H9 (cell line): ENCODE measurements around the gene TMCC2. TPM values are rescaled to one million over a fixed set of nuclear protein-coding genes. Genes with fewer than 3 reads are reported as not detected.

Source experiments
- DNase-seq: peaks from one replicate; pipeline ENCODE4 v3.0.0-alpha.2; 2017
- H2AFZ ChIP-seq: one replicate; pipeline ENCODE4 v1.6.1; 2013; ENCODE audit warnings: mild to moderate bottlenecking, low read length, control low read depth, moderate library complexity
- H2AK5ac ChIP-seq: 2 replicates; pipeline ENCODE4 v1.6.1; 2013; ENCODE audit warnings: low read length, control low read depth, mixed read lengths; ENCODE audit not compliant: insufficient read length
- H2BK120ac ChIP-seq: one replicate; pipeline ENCODE4 v1.6.1; 2013; ENCODE audit warnings: low read depth, mild to moderate bottlenecking, low read length, control low read depth, inconsistent platforms; ENCODE audit not compliant: poor library complexity, severe bottlenecking
- H2BK12ac ChIP-seq: 2 replicates; pipeline ENCODE4 v1.6.1; 2013; ENCODE audit warnings: low read length, control low read depth, mixed read lengths, low read depth; ENCODE audit not compliant: insufficient read length
- H2BK15ac ChIP-seq: 2 replicates; pipeline ENCODE4 v1.6.1; 2013; ENCODE audit warnings: low read depth, low read length, control low read depth
- H2BK20ac ChIP-seq: one replicate; pipeline ENCODE4 v1.6.1; 2013; ENCODE audit warnings: low read depth, mild to moderate bottlenecking, low read length, control low read depth, inconsistent platforms; ENCODE audit not compliant: poor library complexity, severe bottlenecking
- H2BK5ac ChIP-seq: 2 replicates; pipeline ENCODE4 v1.6.1; 2013; ENCODE audit warnings: low read length, control low read depth, mixed read lengths; ENCODE audit not compliant: insufficient read length
- H3K14ac ChIP-seq: 2 replicates; pipeline ENCODE4 v1.6.1; 2013; ENCODE audit warnings: low read length, control low read depth; ENCODE audit not compliant: insufficient read depth
- H3K18ac ChIP-seq: 2 replicates; pipeline ENCODE4 v1.6.1; 2013; ENCODE audit warnings: low read depth, mild to moderate bottlenecking, mixed read lengths, low read length, control low read depth; ENCODE audit not compliant: insufficient read length
- H3K23ac ChIP-seq: 2 replicates; pipeline ENCODE4 v1.6.1; 2013; ENCODE audit warnings: low read length, control low read depth, mixed read lengths, low read depth; ENCODE audit not compliant: insufficient read length
- H3K23me2 ChIP-seq: 2 replicates; pipeline ENCODE4 v1.6.1; 2013; ENCODE audit warnings: low read depth, mild to moderate bottlenecking, mixed read lengths, low read length, control low read depth; ENCODE audit not compliant: insufficient read length, poor library complexity, severe bottlenecking
- H3K27ac ChIP-seq: 2 replicates; pipeline ENCODE4 v1.5.1; 2013; ENCODE audit warnings: low read length, control low read depth, mixed read lengths, low read depth; ENCODE audit not compliant: insufficient read length
- H3K27me3 ChIP-seq: 2 replicates; pipeline ENCODE4 v1.6.1; 2013; ENCODE audit warnings: low read length, control low read depth, inconsistent platforms; ENCODE audit not compliant: insufficient read depth
- H3K4ac ChIP-seq: 2 replicates; pipeline ENCODE4 v1.6.1; 2013; ENCODE audit warnings: low read depth, mild to moderate bottlenecking, control low read depth, inconsistent platforms, low read length, moderate library complexity
- H3K4me1 ChIP-seq: 2 replicates; pipeline ENCODE4 v1.6.1; 2013; ENCODE audit warnings: low read length, control low read depth, inconsistent platforms; ENCODE audit not compliant: insufficient read depth
- H3K4me2 ChIP-seq: 2 replicates; pipeline ENCODE4 v1.6.1; 2013; ENCODE audit warnings: low read length, control low read depth, mixed read lengths; ENCODE audit not compliant: insufficient read length, insufficient read depth
- H3K56ac ChIP-seq: 2 replicates; pipeline ENCODE4 v1.6.1; 2013; ENCODE audit warnings: low read depth, mild to moderate bottlenecking, mixed read lengths, low read length, control low read depth; ENCODE audit not compliant: insufficient read length
- H3K79me1 ChIP-seq: 2 replicates; pipeline ENCODE4 v1.6.1; 2013; ENCODE audit warnings: low read depth, mild to moderate bottlenecking, moderate library complexity, low read length, control low read depth, inconsistent platforms; ENCODE audit not compliant: insufficient read depth, poor library complexity, severe bottlenecking
- H3K79me2 ChIP-seq: 2 replicates; pipeline ENCODE4 v1.6.1; 2013; ENCODE audit warnings: low read length, control low read depth, inconsistent platforms; ENCODE audit not compliant: insufficient read depth
- H3K9ac ChIP-seq: 2 replicates; pipeline ENCODE4 v1.6.1; 2013; ENCODE audit warnings: low read length, control low read depth, mixed read lengths; ENCODE audit not compliant: insufficient read length; ENCODE audit errors: extremely low read depth
- H3K9me3 ChIP-seq: one replicate; pipeline ENCODE4 v1.6.1; 2013; ENCODE audit warnings: low read depth, low read length, inconsistent platforms; ENCODE audit not compliant: control insufficient read depth
- H3T11ph ChIP-seq: one replicate; pipeline ENCODE4 v1.6.1; 2013; ENCODE audit warnings: mild to moderate bottlenecking, low read length, control low read depth, inconsistent platforms
- H4K20me1 ChIP-seq: one replicate; pipeline ENCODE4 v1.6.1; 2013; ENCODE audit not compliant: control insufficient read depth, insufficient read length, insufficient read depth
- H4K5ac ChIP-seq: 2 replicates; pipeline ENCODE4 v1.6.1; 2013; ENCODE audit warnings: low read depth, mild to moderate bottlenecking, mixed read lengths, low read length, control low read depth; ENCODE audit not compliant: insufficient read length
- H4K8ac ChIP-seq: replicated peaks from 2 replicates; pipeline ENCODE4 v1.6.1; 2013; ENCODE audit warnings: low read length, control low read depth, mixed read lengths, low read depth; ENCODE audit not compliant: insufficient read length
- H4K91ac ChIP-seq: 2 replicates; pipeline ENCODE4 v1.6.1; 2013; ENCODE audit warnings: low read depth, mild to moderate bottlenecking, moderate library complexity, mixed read lengths, low read length, control low read depth; ENCODE audit not compliant: insufficient read length
- H3K27ac Mint-ChIP-seq, 3 experiments: 2 replicates in 2 of 3; 3 replicates in 1 of 3; pipeline ENCODE4 v1.8.0; 2020 to 2021; ENCODE audit warnings: mixed read lengths in 3 of 3, mild to moderate bottlenecking in 1 of 3, moderate library complexity in 1 of 3
- H3K27me3 Mint-ChIP-seq: 2 replicates; pipeline ENCODE4 v1.8.0; 2021; ENCODE audit warnings: low read depth, mild to moderate bottlenecking, moderate library complexity, mixed read lengths
- H3K36me3 Mint-ChIP-seq, 3 experiments: 2 replicates in 2 of 3; 3 replicates in 1 of 3; pipeline ENCODE4 v1.8.0; 2020 to 2021; ENCODE audit warnings: low read depth in 3 of 3, mixed read lengths in 3 of 3; ENCODE audit not compliant: insufficient read depth in 1 of 3
- H3K4me1 Mint-ChIP-seq, 2 experiments: 2 replicates each; pipeline ENCODE4 v1.8.0; 2020; ENCODE audit warnings: mixed read lengths in 2 of 2
- H3K4me3 Mint-ChIP-seq, 2 experiments: 2 replicates in 1 of 2; 3 replicates in 1 of 2; pipeline ENCODE4 v1.8.0; 2020 to 2021; ENCODE audit warnings: mild to moderate bottlenecking in 2 of 2, mixed read lengths in 2 of 2, moderate library complexity in 1 of 2
- H3K9me3 Mint-ChIP-seq, 2 experiments: 2 replicates in 1 of 2; 3 replicates in 1 of 2; pipeline ENCODE4 v1.8.0; 2020; ENCODE audit warnings: mild to moderate bottlenecking in 2 of 2, mixed read lengths in 2 of 2, moderate library complexity in 1 of 2
- CTCF ChIP-seq: fragments of 200-600 bp; sonication (generic); conservative IDR thresholded peaks from 3 replicates; pipeline ENCODE4 v1.8.0; 2021; ENCODE audit warnings: antibody characterized with exemption, mild to moderate bottlenecking
- WGBS: extraction: QIAGEN DNeasy Blood & Tissue Kit; methylation state at CpG from one replicate; pipeline ENCODE4 v1.1.7; 2013; ENCODE audit warnings: missing lambda C conversion rate, low lambda C conversion rate, mixed read lengths; ENCODE audit not compliant: insufficient read length; ENCODE audit errors: extremely low coverage; 5-methylcytosine and 5-hydroxymethylcytosine counted together
- total RNA-seq: library from RNA; stranded (reverse); gene quantifications from 2 replicates; pipeline ENCODE4 v1.2.1, GENCODE V29; 2021

Gene TMCC2
- total RNA-seq, 1 experiment from 2014 or later: 11.7 TPM

GRCh38 chr1:205216588-205216987, 11.2 kb upstream of the TMCC2 start:
- Histone ChIP-seq H4K8ac (no peak overlapping the region), H3K27me3 (no peaks in the 10 kb centered on the region), H3T11ph (no peak overlapping the region), H2BK20ac (no peak overlapping the region), H2AK5ac (no peak overlapping the region), H2BK15ac (no peak overlapping the region), H3K56ac (no peak overlapping the region), H3K4me1 (no peaks in the 10 kb centered on the region), H2BK120ac (no peak overlapping the region), H3K4ac (no peak overlapping the region), H2BK5ac (no peak overlapping the region), H3K18ac (no peak overlapping the region), H3K4me2 (no peak overlapping the region), H3K79me2 (no peaks in the 10 kb centered on the region), H3K27ac (no peak overlapping the region), H3K14ac (no peak overlapping the region), H2BK12ac (no peak overlapping the region), H3K9ac (no peak overlapping the region), H4K91ac (no peak overlapping the region), H4K5ac (no peak overlapping the region), H3K23ac (no peak overlapping the region), H3K79me1 (no peaks in the 10 kb centered on the region), H2AFZ (no peak overlapping the region), H3K9me3 (no peaks in the 10 kb centered on the region), H3K23me2 (no peaks in the 10 kb centered on the region), H4K20me1 (no peaks in the 10 kb centered on the region)
- Mint-ChIP-seq H3K4me3 (no peak overlapping the region), H3K27me3 (no peaks in the 10 kb centered on the region; the same call in 1 of the 2 replicates), H3K9me3 (no peaks in the 10 kb centered on the region; a peak in 1 of 5 replicates), H3K36me3 (no peaks in the 10 kb centered on the region), H3K4me1 (peaks cover 9 to 16% of the 10 kb centered on the region in 2 experiments), H3K27ac (no peak overlapping the region)
- peak; percentile 55 for DNase-seq
- no peak for TF ChIP-seq CTCF
- WGBS: no CpG with 5 or more reads among the region's 4 CpGs
